GM21576 (cell line): ENCODE measurements around the gene ARL13B.

Experiments
- ATAC-seq: cut with Tn5 transposase; IDR thresholded peaks from one replicate; pipeline ENCODE4 v1.9.1; 2021; ENCODE audit warnings: mild to moderate bottlenecking, moderate library complexity; ENCODE audit not compliant: unreplicated experiment

Gene ARL13B

DNA sequence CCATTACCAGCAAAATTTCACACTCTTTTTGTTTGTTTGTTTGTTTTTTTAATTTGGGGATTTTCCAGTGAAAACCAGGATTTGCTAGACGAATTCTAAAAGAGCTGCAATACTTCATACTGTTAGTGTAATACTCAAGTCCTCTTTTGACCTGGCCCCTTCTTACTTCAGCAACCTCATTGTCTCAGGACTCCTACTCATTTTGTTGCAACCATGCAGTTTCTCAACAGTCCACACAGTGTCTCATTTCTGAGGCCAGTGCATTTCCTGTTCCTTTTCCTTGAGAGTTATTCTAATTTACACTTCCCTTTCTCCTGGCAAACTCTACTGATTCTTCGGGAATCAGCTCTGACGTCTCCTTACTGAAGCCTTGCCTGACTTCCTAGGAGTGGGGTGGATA lies 118.5 kb downstream of the ARL13B start:
- ATAC-seq: no peak

DNA sequence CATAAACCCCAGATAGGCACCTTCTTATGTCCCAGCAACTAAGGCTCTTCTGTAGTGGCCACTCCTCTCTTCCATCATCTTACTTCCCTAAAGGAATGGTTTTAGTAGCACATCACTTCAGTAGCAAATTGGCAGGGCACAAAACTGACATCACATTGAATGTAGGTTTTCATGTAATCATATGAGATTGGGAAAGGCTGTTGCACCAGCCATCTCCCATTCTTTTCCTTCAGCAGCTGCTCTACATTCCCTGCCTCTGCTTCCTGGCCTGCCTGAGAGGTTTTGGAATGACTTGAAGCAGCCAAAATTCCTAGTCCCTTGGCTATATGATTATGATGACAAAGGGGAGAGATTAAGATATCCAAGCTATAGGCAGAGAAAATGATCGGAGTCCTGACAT lies 119.4 kb downstream of the ARL13B start:
- ATAC-seq: no peak

DNA sequence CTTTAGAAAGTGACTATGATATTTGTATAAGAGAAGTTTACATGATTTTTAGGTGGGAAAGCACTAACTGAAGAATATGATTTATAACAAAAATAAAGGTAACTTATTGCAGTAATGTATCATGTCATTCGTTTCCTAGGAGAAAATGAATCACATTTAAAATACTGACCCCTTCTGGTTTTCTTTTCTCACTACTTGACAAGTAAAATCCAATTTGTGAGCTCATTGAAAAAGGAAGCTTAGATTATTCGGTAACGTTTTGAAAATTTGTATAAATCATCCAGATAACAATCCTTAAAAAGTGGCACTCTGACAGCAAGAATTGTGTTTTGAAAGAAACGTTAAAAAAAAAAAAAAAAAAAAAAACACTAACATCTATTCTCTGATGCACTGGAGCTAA lies 121.9 kb downstream of the ARL13B start:
- ATAC-seq: no peak
